ENCODE results near the gene MACROH2A1.

GRCh38 chr5:135330798-135331096, 68.3 kb downstream of the MACROH2A1 start:
- no peak for TF ChIP-seq CTCF (IDR thresholded peaks at IDR 0.05)
- TF ChIP-seq POLR2AphosphoS5 (IDR thresholded peaks at IDR 0.05): no peak
- TF ChIP-seq POLR2A (IDR thresholded peaks at IDR 0.05): no peak
- no peak for TF ChIP-seq EP300 (IDR thresholded peaks at IDR 0.05)
